Calu3 (cell line): ENCODE measurements around the gene C5orf34. TPM values are rescaled to one million over a fixed set of nuclear protein-coding genes. Genes with fewer than 3 reads are reported as not detected.

ENCODE experiments used
- BruUV-seq: library from RNA; stranded (reverse); fragments of 400-500 nt; replicated peaks from 2 replicates; lab custom pipeline; 2021; lab: Mats Ljungman, UMichigan
- CTCF ChIA-PET: fragments of 300-600 bp; sonication (Branson Sonifier 250); formaldehyde crosslinking; loops from one replicate; lab custom pipeline; 2022; ENCODE audit warnings: antibody characterized with exemption; lab: Charles Lee
- DNase-seq: peaks from one replicate; pipeline ENCODE4 v3.0.0; 2022
- H3K27ac Mint-ChIP-seq: one replicate; pipeline ENCODE4 v1.8.0; 2022; ENCODE audit warnings: mixed read lengths; ENCODE audit not compliant: unreplicated experiment
- H3K27me3 Mint-ChIP-seq: one replicate; pipeline ENCODE4 v1.8.0; 2022; ENCODE audit warnings: mixed read lengths; ENCODE audit not compliant: unreplicated experiment
- H3K36me3 Mint-ChIP-seq: one replicate; pipeline ENCODE4 v1.8.0; 2022; ENCODE audit warnings: mild to moderate bottlenecking, moderate library complexity, mixed read lengths; ENCODE audit not compliant: insufficient read depth, unreplicated experiment
- H3K4me1 Mint-ChIP-seq: one replicate; pipeline ENCODE4 v1.8.0; 2022; ENCODE audit warnings: mild to moderate bottlenecking, low read depth, mixed read lengths; ENCODE audit not compliant: unreplicated experiment
- H3K4me3 Mint-ChIP-seq: one replicate; pipeline ENCODE4 v1.8.0; 2022; ENCODE audit warnings: mild to moderate bottlenecking, low read depth, moderate library complexity, mixed read lengths; ENCODE audit not compliant: unreplicated experiment
- H3K9me3 Mint-ChIP-seq: one replicate; pipeline ENCODE4 v1.8.0; 2022; ENCODE audit warnings: low read depth, mixed read lengths; ENCODE audit not compliant: unreplicated experiment
- intact Hi-C: fragments of 100-400 bp; cut with micrococcal nuclease; formaldehyde crosslinking; loops from one replicate; pipeline ENCODE4 v1.10.0; 2022; ENCODE audit not compliant: unreplicated experiment
- total RNA-seq: library from RNA; stranded (reverse); gene quantifications from 2 replicates; pipeline ENCODE4 v1.2.3, GENCODE V29; 2022
- TF ChIP-seq, protein P1 (sequence below): fragments of 200-600 bp; IDR thresholded peaks from one replicate; pipeline ENCODE4 v1.8.0; 2022; ENCODE audit warnings: antibody characterized with exemption; ENCODE audit not compliant: unreplicated experiment

Gene C5orf34
- total RNA-seq, 1 experiment from 2014 or later, result 6.9 TPM

DNA sequence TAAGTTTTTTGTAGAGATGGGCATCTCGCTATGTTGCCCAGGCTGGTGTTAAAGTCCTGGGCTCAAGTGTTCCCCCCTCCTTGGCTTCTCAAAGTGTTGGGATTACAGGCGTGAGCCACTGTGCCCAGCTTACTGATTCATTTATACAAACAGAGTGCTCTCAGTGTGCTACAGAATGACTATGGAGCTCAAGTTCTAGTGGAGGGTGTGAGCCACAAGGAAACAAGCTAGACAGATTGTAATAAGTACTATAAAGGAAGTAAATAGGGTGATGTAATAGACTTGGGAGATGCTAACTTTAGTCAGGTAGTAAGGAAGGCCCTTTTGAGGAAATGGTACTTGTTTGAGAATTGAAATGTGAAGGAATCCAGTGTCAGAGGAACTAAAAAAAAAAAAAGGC, 29.5 kb downstream of the C5orf34 start:
- Mint-ChIP-seq H3K36me3 (peaks cover 27% of the 10 kb centered on the region), H3K4me3 (no peak overlapping the region), H3K9me3 (no peaks in the 10 kb centered on the region), H3K4me1 (peaks cover 21% of the 10 kb centered on the region), H3K27ac (peak overlapping the region; percentile 89), H3K27me3 (no peaks in the 10 kb centered on the region)
- CTCF ChIA-PET, result interaction anchor here (0.9 to 3.3 kb wide), 5 partner anchors 30 to 364 kb away, joined by 3 to 52 read pairs (median 4); partner anchors contain the start of genes C5orf34 and CCL28
- TF ChIP-seq, protein P1, sequence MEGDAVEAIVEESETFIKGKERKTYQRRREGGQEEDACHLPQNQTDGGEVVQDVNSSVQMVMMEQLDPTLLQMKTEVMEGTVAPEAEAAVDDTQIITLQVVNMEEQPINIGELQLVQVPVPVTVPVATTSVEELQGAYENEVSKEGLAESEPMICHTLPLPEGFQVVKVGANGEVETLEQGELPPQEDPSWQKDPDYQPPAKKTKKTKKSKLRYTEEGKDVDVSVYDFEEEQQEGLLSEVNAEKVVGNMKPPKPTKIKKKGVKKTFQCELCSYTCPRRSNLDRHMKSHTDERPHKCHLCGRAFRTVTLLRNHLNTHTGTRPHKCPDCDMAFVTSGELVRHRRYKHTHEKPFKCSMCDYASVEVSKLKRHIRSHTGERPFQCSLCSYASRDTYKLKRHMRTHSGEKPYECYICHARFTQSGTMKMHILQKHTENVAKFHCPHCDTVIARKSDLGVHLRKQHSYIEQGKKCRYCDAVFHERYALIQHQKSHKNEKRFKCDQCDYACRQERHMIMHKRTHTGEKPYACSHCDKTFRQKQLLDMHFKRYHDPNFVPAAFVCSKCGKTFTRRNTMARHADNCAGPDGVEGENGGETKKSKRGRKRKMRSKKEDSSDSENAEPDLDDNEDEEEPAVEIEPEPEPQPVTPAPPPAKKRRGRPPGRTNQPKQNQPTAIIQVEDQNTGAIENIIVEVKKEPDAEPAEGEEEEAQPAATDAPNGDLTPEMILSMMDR, result no peak
- no TSS peak for BruUV-seq
- intact Hi-C loops, result loop anchor here (2.0 kb wide), 1 partner anchor 173 kb away; the partner anchor contains the start of gene HMGCS1
- peak; percentile 11 for DNase-seq

DNA sequence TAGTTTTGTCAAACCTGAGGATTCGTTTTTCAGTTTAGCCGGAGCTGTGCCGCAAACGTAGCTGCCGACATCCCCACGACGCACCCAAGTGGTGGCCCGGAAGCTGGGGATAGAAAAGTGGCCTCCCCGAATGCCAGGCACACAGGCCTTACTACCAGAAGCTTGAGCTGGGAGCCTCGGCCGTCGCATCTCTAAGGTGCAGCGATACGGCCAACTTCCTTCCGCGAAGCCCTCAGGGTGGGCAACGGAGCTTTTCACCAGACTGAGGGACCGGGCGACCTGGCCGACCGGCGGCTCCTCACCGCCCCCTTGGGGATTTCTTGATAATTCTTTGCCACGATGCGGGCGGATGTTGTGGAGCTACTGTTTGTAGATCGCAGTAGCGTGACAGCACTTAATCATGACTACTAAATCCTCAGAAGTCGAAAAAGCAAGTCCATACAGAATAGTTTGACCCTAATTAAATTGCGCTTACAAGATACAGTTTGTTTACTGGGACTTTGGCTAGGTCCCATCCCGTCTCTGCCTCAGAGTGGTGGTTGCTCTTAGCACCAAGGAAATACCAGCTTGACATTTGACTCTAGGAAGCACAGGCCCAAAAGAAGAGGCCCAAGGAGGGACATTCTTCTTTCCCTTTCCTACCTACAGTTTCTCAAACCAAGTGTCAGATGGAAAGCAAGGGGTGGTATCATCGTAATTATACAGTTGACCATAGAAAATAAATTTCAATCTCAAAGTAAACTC, 30.7 kb downstream of the C5orf34 start:
- H3K36me3 Mint-ChIP-seq, result peaks cover 27% of the 10 kb centered on the region
- TSS peak; percentile 93 for BruUV-seq
- TF ChIP-seq, protein P1, result peak; percentile 54
- peak overlapping the region; percentile 99 for H3K27ac Mint-ChIP-seq
- H3K27me3 Mint-ChIP-seq, result no peaks in the 10 kb centered on the region
- peaks cover 21% of the 10 kb centered on the region for H3K4me1 Mint-ChIP-seq
- peak; percentile 91 for DNase-seq
- H3K4me3 Mint-ChIP-seq, result peak overlapping the region; percentile 95
- CTCF ChIA-PET, result interaction anchor here (0.6 to 3.3 kb wide), 23 partner anchors 31 to 808 kb away, joined by 3 to 52 read pairs (median 4); partner anchors contain the start of genes C5orf34, HMGCS1, NIM1K and NNT
- intact Hi-C loops, result loop anchor here (1.0 to 5.0 kb wide), 5 partner anchors 52 to 257 kb away; partner anchors contain the start of gene HMGCS1
- no peaks in the 10 kb centered on the region for H3K9me3 Mint-ChIP-seq

DNA sequence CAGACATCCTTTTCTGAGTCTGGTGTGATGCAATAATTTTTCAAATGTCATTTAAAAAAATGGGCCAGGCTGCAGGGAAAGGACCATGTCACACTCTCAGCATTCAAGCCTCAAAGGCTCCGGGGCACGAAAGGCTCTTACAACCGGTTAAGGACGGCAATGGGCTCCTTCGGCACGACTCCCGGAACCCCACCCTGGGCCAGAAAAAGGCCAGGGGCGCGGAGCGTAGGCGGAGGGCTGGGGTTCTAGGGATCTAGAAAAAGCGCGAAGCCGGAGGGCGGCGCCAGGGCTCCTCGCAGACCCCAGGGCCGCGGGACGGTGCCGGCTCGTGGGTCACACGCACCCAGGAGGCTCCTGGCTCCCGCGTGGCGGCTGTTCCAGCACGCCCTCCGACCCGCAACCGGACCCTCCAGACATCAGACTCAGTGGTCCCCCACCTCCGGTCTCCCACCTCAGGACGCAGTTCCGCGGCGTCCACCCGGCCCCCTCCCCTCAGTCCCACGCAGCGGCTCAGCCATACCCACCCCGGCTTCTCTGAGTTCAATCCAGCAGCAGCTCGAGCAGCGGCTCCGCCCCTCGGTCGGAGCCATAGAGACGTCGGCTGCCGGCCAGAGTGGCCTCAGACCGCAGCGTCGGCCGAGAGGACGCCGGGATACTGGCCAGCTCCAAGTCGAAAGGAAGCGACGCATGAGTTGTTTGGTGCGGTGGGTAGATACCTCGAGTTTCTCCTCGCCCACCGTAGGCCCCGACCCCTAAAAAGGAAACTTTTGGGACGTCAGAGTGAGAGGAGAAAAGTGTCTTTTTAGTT, 31.4 kb downstream of the C5orf34 start, which contains the start of gene TMEM267:
Gene TMEM267 (minus strand): TSS at position 568 of the 808 bp plus-strand sequence. CDS start 29,896 bp downstream, outside the sequence.
- CTCF ChIA-PET, result interaction anchor here (0.6 to 3.3 kb wide), 22 partner anchors 32 to 808 kb away, joined by 3 to 52 read pairs (median 4); partner anchors contain the start of genes C5orf34, HMGCS1, NIM1K and NNT
- peak within 1 kb of the TSS; percentile 95 for H3K4me3 Mint-ChIP-seq
- DNase-seq, result peak; percentile 87
- TSS peak; percentile 58 for BruUV-seq
- TF ChIP-seq, protein P1, result no peak
- peaks cover 21% of the 10 kb centered on the region for H3K4me1 Mint-ChIP-seq
- no peaks in the 10 kb centered on the region for H3K9me3 Mint-ChIP-seq
- H3K27me3 Mint-ChIP-seq, result no peaks in the 10 kb centered on the region
- intact Hi-C loops, result loop anchor here (1.0 to 5.0 kb wide), 5 partner anchors 51 to 256 kb away; partner anchors contain the start of gene HMGCS1
- peak within 1 kb of the TSS; percentile 99 for H3K27ac Mint-ChIP-seq
- peaks cover 27% of the 10 kb centered on the region for H3K36me3 Mint-ChIP-seq
